Measurements from ENCODE around the gene TCERG1L.

Gene TCERG1L

DNA sequence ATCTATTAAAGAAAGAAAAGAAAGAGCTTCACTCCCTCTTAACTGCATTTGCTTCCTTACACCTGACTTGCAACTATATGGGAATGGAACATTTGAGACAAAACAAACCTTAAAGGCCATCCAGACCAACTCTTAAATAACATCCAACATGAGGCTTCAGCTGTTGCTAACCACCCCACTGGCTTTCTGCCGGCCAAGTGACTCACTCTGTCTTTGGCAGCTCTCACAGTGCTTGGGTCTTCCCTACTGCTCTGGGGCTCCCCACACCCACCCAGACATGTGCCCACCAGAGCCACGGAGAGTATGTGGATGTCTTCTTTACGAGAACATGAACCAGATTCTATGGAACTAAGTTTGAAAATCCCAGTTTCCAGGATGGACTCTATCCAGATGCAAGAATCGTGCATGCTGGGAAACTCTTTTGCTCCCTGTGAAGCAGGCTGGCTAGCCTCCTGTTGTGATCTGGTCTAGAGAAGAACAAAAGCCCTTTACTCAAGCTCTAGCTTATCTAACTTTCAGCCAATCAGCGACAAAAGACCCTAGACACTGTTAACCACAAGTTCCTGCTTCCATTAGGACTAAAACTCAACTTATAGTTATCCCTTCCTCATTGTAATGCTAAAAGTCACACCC is 245.7 kb downstream of the TCERG1L start:
- no peak for TF ChIP-seq CTCF (IDR thresholded peaks at IDR 0.05; ENCODE audit: control extremely low read depth, extremely low read depth, low read depth, missing control alignments)
- POLR2A ChIA-PET, result no interaction called here
- CTCF ChIA-PET, result no interaction called here
- DNase-seq (ENCODE audit: extremely low spot score), result no peak

GRCh38 chr10:131063311-131063710 is 248.2 kb downstream of the TCERG1L start:
- POLR2A ChIA-PET, result no interaction called here
- CTCF ChIA-PET, result no interaction called here
- no peak for TF ChIP-seq CTCF (IDR thresholded peaks at IDR 0.05; ENCODE audit: control extremely low read depth, extremely low read depth, low read depth, missing control alignments)
- DNase-seq (ENCODE audit: extremely low spot score), result no peak

GRCh38 chr10:131062621-131063260 is 248.8 kb downstream of the TCERG1L start:
- no peak for DNase-seq (ENCODE audit: extremely low spot score)
- ChIA-PET POLR2A (no interaction called here), CTCF (no interaction called here)
- TF ChIP-seq CTCF (IDR thresholded peaks at IDR 0.05; ENCODE audit: control extremely low read depth, extremely low read depth, low read depth, missing control alignments), result no peak

- no peak for TF ChIP-seq CTCF (IDR thresholded peaks at IDR 0.05; ENCODE audit: control extremely low read depth, extremely low read depth, low read depth, missing control alignments)
- ChIA-PET CTCF (no interaction called here), POLR2A (no interaction called here)
- DNase-seq (ENCODE audit: extremely low spot score), result no peak
Observed at GRCh38 chr10:131061216-131061615, 250.3 kb downstream of the TCERG1L start.

DNA sequence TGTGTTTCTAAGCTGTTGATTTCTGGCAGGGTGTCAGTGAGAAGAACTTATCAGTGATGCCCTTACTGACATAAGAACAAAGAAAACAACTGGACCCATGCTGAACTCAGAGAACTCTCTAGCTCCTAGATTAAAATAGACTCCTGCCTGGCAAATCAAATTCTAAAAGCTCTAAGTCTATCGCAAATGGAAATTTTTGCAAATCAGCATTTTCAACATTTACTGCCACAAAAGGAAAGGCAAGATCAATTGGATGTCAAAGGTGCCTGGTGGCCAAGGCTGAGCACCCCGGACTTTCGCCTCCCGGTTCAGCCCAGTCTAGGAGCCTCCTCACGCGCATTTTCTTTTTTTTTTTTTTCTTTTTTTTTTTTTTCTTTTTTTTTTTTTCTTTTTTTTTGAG is 251.6 kb downstream of the TCERG1L start:
- ChIA-PET POLR2A (no interaction called here), CTCF (no interaction called here)
- no peak for TF ChIP-seq CTCF (IDR thresholded peaks at IDR 0.05; ENCODE audit: control extremely low read depth, extremely low read depth, low read depth, missing control alignments)
- no peak for DNase-seq (ENCODE audit: extremely low spot score)

- ChIA-PET POLR2A (no interaction called here), CTCF (no interaction called here)
- no peak for DNase-seq (ENCODE audit: extremely low spot score)
- no peak for TF ChIP-seq CTCF (IDR thresholded peaks at IDR 0.05; ENCODE audit: control extremely low read depth, extremely low read depth, low read depth, missing control alignments)
Observed at GRCh38 chr10:131058799-131059198, 252.7 kb downstream of the TCERG1L start.
